Measurements from ENCODE around the gene RFNG. TPM values are rescaled to one million over a fixed set of nuclear protein-coding genes. Genes with fewer than 3 reads are reported as not detected.

RFNG gene
- polyA plus RNA-seq, 1 experiment: 11.8 TPM

DNA sequence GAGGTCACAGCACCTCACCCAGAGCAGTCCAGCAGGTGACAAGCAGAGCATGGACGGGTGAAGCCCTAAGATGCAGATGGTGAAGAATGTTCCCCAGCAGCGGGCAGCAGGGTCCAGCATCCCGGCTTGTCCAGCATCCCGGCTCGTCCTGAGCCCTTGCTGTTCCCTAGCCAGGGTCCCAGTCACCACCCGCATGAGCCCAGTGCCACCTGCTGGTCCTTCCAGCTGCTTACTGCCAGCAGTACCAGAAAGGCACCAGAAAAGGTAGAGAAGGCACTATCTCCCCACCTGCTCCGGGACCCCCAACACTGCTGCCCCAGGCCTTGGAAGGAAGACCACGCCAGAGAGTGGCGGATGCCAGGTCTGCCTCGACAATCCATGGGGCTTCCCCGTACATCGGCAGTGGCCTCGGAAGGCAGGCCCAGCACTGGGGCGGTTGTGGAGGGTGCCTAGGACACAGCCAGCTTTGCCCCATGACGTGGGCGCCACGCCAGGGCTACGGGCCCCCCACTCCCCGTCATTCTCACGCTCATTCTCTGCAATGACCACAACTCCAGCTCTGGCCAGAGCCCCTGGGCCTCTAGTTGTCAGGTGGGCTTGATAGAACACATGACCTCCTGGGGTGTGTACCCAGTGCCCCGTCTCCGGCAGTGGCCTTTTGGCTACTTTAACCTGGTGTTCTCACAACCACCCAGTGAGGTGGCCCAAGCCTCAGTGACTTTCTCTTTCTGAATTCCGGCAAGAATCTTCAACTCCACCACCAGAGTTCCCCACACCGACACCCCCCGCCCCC is 30.3 kb downstream of the RFNG start:
- POLR2A ChIA-PET: interaction anchor here (0.6 to 1.8 kb wide), 2 partner anchors 16 to 85 kb away, joined by 5 to 10 read pairs; partner anchors contain the start of gene DCXR
- no peak overlapping the region for H3K27ac ChIP-seq (ENCODE audit: low read depth, low read length)

DNA sequence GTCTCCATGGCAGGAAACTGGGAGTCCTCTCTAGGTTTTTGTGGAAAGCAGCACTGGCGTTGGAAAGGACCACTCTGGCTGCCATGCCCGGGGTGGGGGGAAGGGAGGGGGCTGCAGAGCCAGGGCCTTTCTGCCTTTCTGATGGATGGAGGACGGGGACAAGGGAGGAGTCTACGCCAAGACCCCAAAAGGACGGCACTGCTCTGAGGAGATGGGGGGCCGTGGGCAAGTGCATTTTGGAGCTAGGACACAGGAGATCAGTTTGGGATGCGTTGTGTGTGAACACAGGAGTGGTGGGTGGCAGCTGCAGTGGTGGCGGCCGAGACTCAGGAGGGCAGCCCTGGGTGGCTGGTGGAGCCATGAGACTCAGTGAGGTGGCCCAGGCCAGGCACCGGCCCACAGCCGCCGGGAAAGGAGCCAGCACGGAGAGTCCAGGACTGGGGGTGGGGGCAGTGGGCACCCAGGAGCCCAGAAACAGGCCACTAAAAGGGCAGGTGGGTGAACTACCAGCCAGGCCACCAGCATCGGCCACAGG is 31.0 kb downstream of the RFNG start:
- Histone ChIP-seq H3K27me3 (ENCODE audit: control insufficient read depth, insufficient read depth, low read length) (no peaks in the 10 kb centered on the region), H3K4me3 (ENCODE audit: low read depth, low read length) (no peak overlapping the region), H3K9me3 (ENCODE audit: control insufficient read depth, insufficient read depth, low read length) (no peaks in the 10 kb centered on the region; the same call in 1 of the 2 replicates), H3K27ac (ENCODE audit: low read depth, low read length) (no peak overlapping the region)
- CTCF ChIA-PET: interaction anchor here (0.5 to 4.5 kb wide), 12 partner anchors 10 to 202 kb away, joined by 3 to 34 read pairs (median 4); partner anchors contain the start of genes DCXR and NOTUM
- POLR2A ChIA-PET: interaction anchor here (0.6 kb wide), 1 partner anchor 84 kb away, joined by 5 read pairs; no protein-coding TSS in a partner anchor
- TF ChIP-seq, protein P1, sequence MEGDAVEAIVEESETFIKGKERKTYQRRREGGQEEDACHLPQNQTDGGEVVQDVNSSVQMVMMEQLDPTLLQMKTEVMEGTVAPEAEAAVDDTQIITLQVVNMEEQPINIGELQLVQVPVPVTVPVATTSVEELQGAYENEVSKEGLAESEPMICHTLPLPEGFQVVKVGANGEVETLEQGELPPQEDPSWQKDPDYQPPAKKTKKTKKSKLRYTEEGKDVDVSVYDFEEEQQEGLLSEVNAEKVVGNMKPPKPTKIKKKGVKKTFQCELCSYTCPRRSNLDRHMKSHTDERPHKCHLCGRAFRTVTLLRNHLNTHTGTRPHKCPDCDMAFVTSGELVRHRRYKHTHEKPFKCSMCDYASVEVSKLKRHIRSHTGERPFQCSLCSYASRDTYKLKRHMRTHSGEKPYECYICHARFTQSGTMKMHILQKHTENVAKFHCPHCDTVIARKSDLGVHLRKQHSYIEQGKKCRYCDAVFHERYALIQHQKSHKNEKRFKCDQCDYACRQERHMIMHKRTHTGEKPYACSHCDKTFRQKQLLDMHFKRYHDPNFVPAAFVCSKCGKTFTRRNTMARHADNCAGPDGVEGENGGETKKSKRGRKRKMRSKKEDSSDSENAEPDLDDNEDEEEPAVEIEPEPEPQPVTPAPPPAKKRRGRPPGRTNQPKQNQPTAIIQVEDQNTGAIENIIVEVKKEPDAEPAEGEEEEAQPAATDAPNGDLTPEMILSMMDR (IDR thresholded peaks at IDR 0.05; ENCODE audit: low read depth, low read length): no peak
- DNase-seq (ENCODE audit: low read depth, low spot score): no peak

More for the DNA sequence above, 30.3 kb downstream of the RFNG start:
- CTCF ChIA-PET: interaction anchor here (0.6 to 4.5 kb wide), 6 partner anchors 16 to 93 kb away, joined by 3 to 34 read pairs (median 6); partner anchors contain the start of genes DCXR and NOTUM
- peak; percentile 53 for DNase-seq (ENCODE audit: low read depth, low spot score)
- Histone ChIP-seq H3K9me3 (ENCODE audit: control insufficient read depth, insufficient read depth, low read length) (no peaks in the 10 kb centered on the region; the same call in 1 of the 2 replicates), H3K27me3 (ENCODE audit: control insufficient read depth, insufficient read depth, low read length) (no peaks in the 10 kb centered on the region), H3K4me3 (ENCODE audit: low read depth, low read length) (peak overlapping the region; percentile 80)
- TF ChIP-seq, protein P1 (IDR thresholded peaks at IDR 0.05; ENCODE audit: low read depth, low read length): peak; percentile 72

DNA sequence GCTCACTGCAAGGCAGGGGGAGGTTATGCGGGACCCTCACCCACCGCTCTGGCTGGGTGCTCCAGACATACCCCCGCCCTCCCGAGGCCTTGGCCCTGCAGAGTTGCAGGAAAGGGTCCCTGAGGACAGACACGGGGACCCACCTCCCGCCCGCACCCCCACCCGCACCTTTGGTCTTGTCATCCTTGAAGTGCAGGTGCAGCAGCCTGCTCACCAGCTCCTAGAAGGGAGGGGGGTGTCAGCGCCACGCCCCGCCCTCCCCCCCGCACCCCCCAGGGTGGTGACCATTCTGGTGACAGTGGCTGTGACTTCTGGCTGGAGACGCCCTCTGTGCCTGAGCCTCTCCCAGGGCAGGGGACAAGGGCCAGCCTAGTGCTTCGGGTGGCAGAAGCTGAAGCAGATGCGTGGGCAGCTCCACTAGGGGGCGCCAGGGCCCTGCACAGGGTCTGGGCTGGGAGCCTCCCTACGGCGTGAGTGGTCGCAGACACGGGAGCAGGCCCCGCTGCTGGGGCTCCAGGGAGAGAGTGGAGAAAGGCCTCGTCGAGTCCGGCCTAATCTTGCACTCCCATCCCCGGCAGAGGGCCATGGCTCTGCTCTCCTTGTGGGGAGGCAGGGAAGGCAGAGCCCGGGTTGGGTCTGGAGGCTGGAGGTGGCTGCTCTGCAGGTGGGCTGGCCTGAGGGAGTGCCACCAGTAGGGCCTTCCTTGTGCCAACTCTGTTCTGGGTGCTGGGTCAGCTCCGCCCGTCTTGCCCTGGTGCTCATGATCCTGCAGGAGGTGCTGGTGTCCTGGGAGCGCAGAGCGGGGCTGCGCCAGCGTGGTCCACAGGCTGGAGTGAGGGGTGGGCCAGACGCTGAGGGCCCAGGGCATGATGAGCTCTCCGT is 31.7 kb downstream of the RFNG start:
- no peak overlapping the region for H3K27ac ChIP-seq (ENCODE audit: low read depth, low read length)
- no peaks in the 10 kb centered on the region; the same call in 1 of the 2 replicates for H3K9me3 ChIP-seq (ENCODE audit: control insufficient read depth, insufficient read depth, low read length)
- TF ChIP-seq, protein P1 (IDR thresholded peaks at IDR 0.05; ENCODE audit: low read depth, low read length): peak; percentile 70
- no peak for DNase-seq (ENCODE audit: low read depth, low spot score)
- H3K27me3 ChIP-seq (ENCODE audit: control insufficient read depth, insufficient read depth, low read length): no peaks in the 10 kb centered on the region
- ChIA-PET POLR2A (interaction anchor here (0.6 to 0.9 kb wide), 2 partner anchors 18 to 85 kb away, joined by 3 to 4 read pairs; partner anchors contain the start of gene DCXR), CTCF (interaction anchor here (0.5 to 4.5 kb wide), 13 partner anchors 11 to 202 kb away, joined by 3 to 34 read pairs (median 4); partner anchors contain the start of genes DCXR and NOTUM)
- H3K4me3 ChIP-seq (ENCODE audit: low read depth, low read length): no peak overlapping the region

DNA sequence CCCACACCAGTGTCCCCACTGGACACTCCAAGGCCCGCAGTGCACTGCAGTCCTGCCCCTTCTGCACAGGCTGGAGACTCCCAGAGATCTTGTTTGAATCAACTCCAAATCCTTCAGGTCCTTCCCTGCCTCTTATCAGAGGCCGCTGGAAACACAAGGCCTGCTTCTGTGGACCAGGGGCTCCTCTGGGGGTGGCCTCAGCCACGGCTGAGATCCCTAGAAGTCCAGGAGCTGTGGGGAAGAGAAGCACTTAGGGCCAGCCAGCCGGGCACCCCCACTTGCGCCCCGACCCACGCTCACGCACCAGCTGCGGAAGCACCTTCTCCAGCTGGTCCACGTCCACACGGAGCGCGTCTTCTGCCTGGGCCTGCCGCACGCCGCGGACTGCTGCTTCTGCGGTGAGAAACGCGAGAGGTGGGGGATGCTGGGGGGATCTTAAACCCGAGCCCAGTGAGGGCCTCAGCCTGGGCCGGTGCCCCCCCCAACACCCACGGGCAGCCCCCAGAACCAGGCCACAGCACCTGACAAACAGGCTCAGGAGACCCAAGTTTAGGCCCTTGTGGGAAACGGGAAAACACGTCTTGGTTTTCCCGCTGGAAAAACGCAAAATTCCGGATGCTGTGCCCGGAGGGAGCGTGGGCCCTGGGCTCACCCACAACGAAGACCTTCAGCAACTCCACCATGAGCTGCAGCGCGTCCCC is 32.5 kb downstream of the RFNG start:
- CTCF ChIA-PET: interaction anchor here (0.6 to 4.5 kb wide), 8 partner anchors 11 to 150 kb away, joined by 3 to 34 read pairs (median 4); partner anchors contain the start of genes DCXR and NOTUM
- Histone ChIP-seq H3K27ac (ENCODE audit: low read depth, low read length) (no peak overlapping the region), H3K27me3 (ENCODE audit: control insufficient read depth, insufficient read depth, low read length) (no peaks in the 10 kb centered on the region), H3K9me3 (ENCODE audit: control insufficient read depth, insufficient read depth, low read length) (no peaks in the 10 kb centered on the region; the same call in 1 of the 2 replicates), H3K4me3 (ENCODE audit: low read depth, low read length) (no peak overlapping the region)
- TF ChIP-seq, protein P1 (IDR thresholded peaks at IDR 0.05; ENCODE audit: low read depth, low read length): no peak
- POLR2A ChIA-PET: interaction anchor here (0.9 kb wide), 1 partner anchor 19 kb away, joined by 3 read pairs; the partner anchor contains the start of gene DCXR
- DNase-seq (ENCODE audit: low read depth, low spot score): no peak
